Mesendoderm (in vitro differentiated cells): ENCODE measurements around the gene POGZ.
"Not testable (repeated sequence)": the region's sequence is repeated elsewhere in the genome, so short reads cannot be mapped to it uniquely, and the experiment has no call there.

ENCODE experiments used
- DNase-seq: peaks from one replicate; pipeline ENCODE4 v3.0.0; 2013
- H2AK5ac ChIP-seq: 2 replicates; pipeline ENCODE4 v1.6.1; 2013; ENCODE audit warnings: low read length, inconsistent platforms
- H2BK120ac ChIP-seq: 2 replicates; pipeline ENCODE4 v1.6.1; 2013; ENCODE audit warnings: low read depth, mild to moderate bottlenecking, low read length, moderate library complexity, mixed read lengths
- H2BK15ac ChIP-seq: replicated peaks from 2 replicates; pipeline ENCODE4 v1.6.1; 2013; ENCODE audit warnings: low read depth, mild to moderate bottlenecking, moderate library complexity
- H2BK5ac ChIP-seq: 2 replicates; pipeline ENCODE4 v1.6.1; 2013; ENCODE audit warnings: low read length, inconsistent platforms
- H3K18ac ChIP-seq: 2 replicates; pipeline ENCODE4 v1.6.1; 2013; ENCODE audit warnings: mild to moderate bottlenecking, low read length, mixed read lengths
- H3K23ac ChIP-seq: one replicate; pipeline ENCODE4 v1.6.1; 2013; ENCODE audit warnings: low read length
- H3K27ac ChIP-seq: 2 replicates; pipeline ENCODE4 v1.5.1; 2013; ENCODE audit warnings: low read depth, mild to moderate bottlenecking, inconsistent platforms, low read length, moderate library complexity
- H3K27me3 ChIP-seq: 2 replicates; pipeline ENCODE4 v1.6.1; 2013; ENCODE audit warnings: low read length, control low read depth, mild to moderate bottlenecking, inconsistent platforms; ENCODE audit not compliant: insufficient read depth, poor library complexity
- H3K36me3 ChIP-seq: 2 replicates; pipeline ENCODE4 v1.6.1; 2013; ENCODE audit warnings: low read length, inconsistent platforms; ENCODE audit not compliant: control insufficient read depth, insufficient read depth
- H3K4ac ChIP-seq: one replicate; pipeline ENCODE4 v1.6.1; 2013; ENCODE audit warnings: low read depth, mild to moderate bottlenecking, low read length, moderate library complexity
- H3K4me1 ChIP-seq: 2 replicates; pipeline ENCODE4 v1.6.1; 2013; ENCODE audit warnings: low read depth, low read length, inconsistent platforms; ENCODE audit not compliant: control insufficient read depth
- H3K4me2 ChIP-seq: 2 replicates; pipeline ENCODE4 v1.6.1; 2013; ENCODE audit warnings: low read length
- H3K4me3 ChIP-seq: 2 replicates; pipeline ENCODE4 v1.5.1; 2013; ENCODE audit warnings: mild to moderate bottlenecking, low read length
- H3K56ac ChIP-seq: one replicate; pipeline ENCODE4 v1.6.1; 2013; ENCODE audit warnings: low read length
- H3K79me1 ChIP-seq: 2 replicates; pipeline ENCODE4 v1.6.1; 2013; ENCODE audit warnings: low read length, inconsistent platforms
- H3K79me2 ChIP-seq: 2 replicates; pipeline ENCODE4 v1.6.1; 2013; ENCODE audit warnings: mild to moderate bottlenecking, low read length; ENCODE audit not compliant: control insufficient read depth, insufficient read depth
- H3K9ac ChIP-seq: 2 replicates; pipeline ENCODE4 v1.6.1; 2013; ENCODE audit warnings: low read length, inconsistent platforms
- H4K5ac ChIP-seq: one replicate; pipeline ENCODE4 v1.6.1; 2013; ENCODE audit warnings: low read length
- H4K8ac ChIP-seq: one replicate; pipeline ENCODE4 v1.6.1; 2013; ENCODE audit warnings: low read depth, mild to moderate bottlenecking, control low read depth, low read length, moderate library complexity
- WGBS: extraction: QIAGEN DNeasy Blood & Tissue Kit; methylation state at CpG from one replicate; pipeline ENCODE4 v1.1.7; 2013; ENCODE audit warnings: low lambda C conversion rate, missing lambda C conversion rate; ENCODE audit not compliant: insufficient coverage; ENCODE audit errors: extremely low coverage; 5-methylcytosine and 5-hydroxymethylcytosine counted together

The POGZ gene

GRCh38 chr1:151444783-151445177 is 14.5 kb downstream of the POGZ start:
- Histone ChIP-seq H3K4me1 (no peaks in the 10 kb centered on the region), H3K4ac (no peak overlapping the region), H3K36me3 (peaks cover 2% of the 10 kb centered on the region), H3K23ac (no peak overlapping the region), H2BK120ac (no peak overlapping the region), H3K9ac (no peak overlapping the region), H3K27me3 (no peaks in the 10 kb centered on the region), H2AK5ac (no peak overlapping the region), H3K4me2 (no peak overlapping the region), H4K5ac (no peak overlapping the region), H3K56ac (no peak overlapping the region), H3K79me2 (peaks cover 59% of the 10 kb centered on the region), H3K4me3 (no peak overlapping the region), H3K27ac (no peak overlapping the region), H3K18ac (no peak overlapping the region), H4K8ac (no peak overlapping the region), H2BK5ac (no peak overlapping the region), H3K79me1 (peaks cover 8% of the 10 kb centered on the region), H2BK15ac (no peak overlapping the region)
- WGBS: no CpG with 5 or more reads among the region's 4 CpGs
- DNase-seq: peak; percentile 13

GRCh38 chr1:151443846-151444782 is 15.2 kb downstream of the POGZ start:
- H3K18ac ChIP-seq: no peak overlapping the region
- H3K36me3 ChIP-seq: peaks cover 2% of the 10 kb centered on the region
- peak; percentile 86 for DNase-seq
- no peaks in the 10 kb centered on the region for H3K4me1 ChIP-seq
- H2BK5ac ChIP-seq: no peak overlapping the region
- no peak overlapping the region for H3K9ac ChIP-seq
- H3K4me3 ChIP-seq: no peak overlapping the region
- no peak overlapping the region for H2BK120ac ChIP-seq
- peaks cover 9% of the 10 kb centered on the region for H3K79me1 ChIP-seq
- H3K4me2 ChIP-seq: no peak overlapping the region
- no peak overlapping the region for H4K8ac ChIP-seq
- H3K79me2 ChIP-seq: peaks cover 58% of the 10 kb centered on the region
- H3K27me3 ChIP-seq: no peaks in the 10 kb centered on the region
- no peak overlapping the region for H3K56ac ChIP-seq
- H2BK15ac ChIP-seq: no peak overlapping the region
- no peak overlapping the region for H4K5ac ChIP-seq
- H3K27ac ChIP-seq: no peak overlapping the region
- no peak overlapping the region for H3K23ac ChIP-seq
- no peak overlapping the region for H3K4ac ChIP-seq
- no peak overlapping the region for H2AK5ac ChIP-seq
- no CpG with 5 or more reads among the region's 4 CpGs for WGBS

GRCh38 chr1:151437396-151437795 is 21.9 kb downstream of the POGZ start:
- not testable (repeated sequence) for H3K27ac ChIP-seq, H3K4me1 ChIP-seq, H2AK5ac ChIP-seq, H2BK5ac ChIP-seq, H3K36me3 ChIP-seq, H3K18ac ChIP-seq, H4K8ac ChIP-seq, H3K27me3 ChIP-seq, DNase-seq, H3K23ac ChIP-seq, H2BK120ac ChIP-seq, H3K4me2 ChIP-seq, H4K5ac ChIP-seq, H3K9ac ChIP-seq, H3K56ac ChIP-seq, H3K4ac ChIP-seq, H2BK15ac ChIP-seq, H3K79me1 ChIP-seq, H3K4me3 ChIP-seq
- WGBS: no CpG with 5 or more reads among the region's 8 CpGs
- peaks cover 48% of the 10 kb centered on the region for H3K79me2 ChIP-seq

- Histone ChIP-seq H3K79me1 (peaks cover 8% of the 10 kb centered on the region), H3K56ac (no peak overlapping the region), H2BK5ac (no peak overlapping the region), H2BK120ac (no peak overlapping the region), H3K4me1 (no peaks in the 10 kb centered on the region), H3K27ac (no peak overlapping the region), H2BK15ac (no peak overlapping the region), H3K36me3 (peaks cover 2% of the 10 kb centered on the region), H4K5ac (no peak overlapping the region), H3K9ac (no peak overlapping the region), H4K8ac (no peak overlapping the region), H3K4me3 (no peak overlapping the region), H2AK5ac (no peak overlapping the region), H3K79me2 (peaks cover 46% of the 10 kb centered on the region), H3K18ac (no peak overlapping the region), H3K4me2 (no peak overlapping the region), H3K23ac (no peak overlapping the region), H3K27me3 (no peaks in the 10 kb centered on the region), H3K4ac (no peak overlapping the region)
- WGBS: no CpG with 5 or more reads among the region's 6 CpGs
- DNase-seq: no peak
Observed at GRCh38 chr1:151436985-151437384, 22.3 kb downstream of the POGZ start.

- H3K27me3 ChIP-seq: no peaks in the 10 kb centered on the region
- no peak overlapping the region for H2BK120ac ChIP-seq
- H3K56ac ChIP-seq: no peak overlapping the region
- no peak overlapping the region for H3K4ac ChIP-seq
- H4K8ac ChIP-seq: no peak overlapping the region
- no peak overlapping the region for H3K9ac ChIP-seq
- H3K4me3 ChIP-seq: no peak overlapping the region
- peaks cover 5% of the 10 kb centered on the region for H3K79me1 ChIP-seq
- H3K4me1 ChIP-seq: no peaks in the 10 kb centered on the region
- H2BK15ac ChIP-seq: no peak overlapping the region
- H3K23ac ChIP-seq: no peak overlapping the region
- H2AK5ac ChIP-seq: no peak overlapping the region
- H3K36me3 ChIP-seq: no peaks in the 10 kb centered on the region
- WGBS: no CpG with 5 or more reads among the region's 3 CpGs
- no peak overlapping the region for H3K27ac ChIP-seq
- no peak overlapping the region for H3K18ac ChIP-seq
- no peak for DNase-seq
- no peak overlapping the region for H3K4me2 ChIP-seq
- no peak overlapping the region for H4K5ac ChIP-seq
- H3K79me2 ChIP-seq: peaks cover 33% of the 10 kb centered on the region
- H2BK5ac ChIP-seq: no peak overlapping the region
Observed at GRCh38 chr1:151435174-151435573, 24.1 kb downstream of the POGZ start.
